GM19239 (cell line): ENCODE results near the gene HSD17B2.
A peak's percentile ranks its signal among the peaks of the same experiment; 100 is the strongest.

Experiments used
- DNase-seq: peaks from one replicate; pipeline ENCODE4 v3.0.0; 2011; ENCODE audit warnings: low spot score; ENCODE audit not compliant: insufficient read length
- FAIRE-seq: peaks from 2 replicates; lab custom pipeline; 2011; peaks lifted over from hg19 to GRCh38; lab: Jason Lieb, UNC

Gene HSD17B2

DNA sequence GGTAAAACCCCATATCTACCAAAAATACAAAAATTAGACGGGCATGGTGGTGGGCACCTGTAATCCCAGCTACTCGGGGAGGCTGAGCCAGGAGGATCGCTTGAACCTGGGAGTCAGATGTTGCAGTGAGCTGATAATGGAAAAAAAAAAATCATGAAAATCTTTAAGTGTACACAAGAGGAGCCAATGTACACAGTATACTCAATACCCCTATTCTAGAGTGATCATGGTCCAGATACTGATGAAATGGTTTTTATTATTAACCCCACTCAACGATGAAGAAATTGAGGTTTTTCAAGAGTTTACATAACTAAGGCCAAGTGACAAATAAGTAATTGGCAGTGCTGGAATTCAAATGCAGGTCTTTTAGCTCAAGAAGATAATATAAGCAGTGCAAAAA, 11.5 kb downstream of the HSD17B2 start:
- FAIRE-seq (no peak), DNase-seq (no peak)

DNA sequence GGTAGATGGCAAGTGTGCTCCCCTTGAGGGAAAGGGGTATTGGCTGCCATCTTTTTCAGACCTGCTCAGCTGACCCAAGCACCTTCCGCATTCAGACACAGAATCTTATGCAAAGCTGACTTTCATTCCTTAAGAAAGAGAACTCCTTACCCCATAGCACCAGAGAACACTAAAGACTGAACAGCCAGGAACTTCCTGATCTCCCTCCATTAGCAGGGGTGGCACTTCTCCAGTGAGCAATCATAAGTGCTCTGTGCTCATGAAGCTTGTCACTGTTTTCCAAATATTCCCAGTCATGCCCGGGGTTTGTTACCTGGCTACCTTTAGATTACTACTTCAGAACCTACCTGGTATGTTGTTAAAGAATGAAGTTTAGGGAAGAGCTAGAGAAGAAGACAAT, 11.9 kb downstream of the HSD17B2 start:
- FAIRE-seq (no peak), DNase-seq (no peak)

DNA sequence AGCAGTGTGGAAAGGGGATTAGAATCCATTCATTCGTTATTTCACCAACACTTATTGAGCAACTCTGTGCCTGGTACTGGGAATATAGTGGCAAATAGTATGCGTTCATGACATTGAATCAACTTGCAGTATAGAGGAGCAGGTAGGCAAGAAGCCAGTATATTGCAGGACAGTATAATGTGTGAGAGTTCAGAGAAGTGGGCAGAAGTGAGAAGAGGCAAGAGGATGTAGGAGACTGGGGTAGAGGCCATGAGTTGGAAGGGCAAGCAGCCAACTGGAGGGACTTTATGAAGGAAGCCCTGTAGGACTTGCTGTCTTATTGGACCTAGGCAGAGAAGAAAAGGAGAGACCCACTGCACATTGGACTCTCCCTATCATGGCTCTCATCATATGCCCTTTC, 12.3 kb downstream of the HSD17B2 start:
- FAIRE-seq (no peak), DNase-seq (no peak)

DNA sequence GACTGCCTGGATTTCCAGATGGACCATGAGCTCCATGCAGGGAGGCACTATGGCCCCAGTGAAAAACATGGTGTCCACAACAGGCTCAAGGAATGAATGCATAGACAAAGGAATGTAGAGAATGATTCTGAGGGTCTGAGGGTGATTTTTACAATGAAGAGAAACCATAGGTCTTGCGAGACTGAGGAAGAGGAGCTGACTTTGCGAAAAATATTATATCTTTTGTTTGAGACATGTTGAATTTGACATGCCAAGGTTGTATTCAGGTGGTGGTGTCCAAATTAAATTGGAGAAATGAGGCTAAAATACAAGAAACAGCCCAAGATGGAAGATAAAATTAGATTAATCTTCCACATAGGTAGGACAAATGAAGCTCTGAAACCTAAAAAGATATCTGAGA, 12.7 kb downstream of the HSD17B2 start:
- DNase-seq (no peak), FAIRE-seq (no peak)

DNA sequence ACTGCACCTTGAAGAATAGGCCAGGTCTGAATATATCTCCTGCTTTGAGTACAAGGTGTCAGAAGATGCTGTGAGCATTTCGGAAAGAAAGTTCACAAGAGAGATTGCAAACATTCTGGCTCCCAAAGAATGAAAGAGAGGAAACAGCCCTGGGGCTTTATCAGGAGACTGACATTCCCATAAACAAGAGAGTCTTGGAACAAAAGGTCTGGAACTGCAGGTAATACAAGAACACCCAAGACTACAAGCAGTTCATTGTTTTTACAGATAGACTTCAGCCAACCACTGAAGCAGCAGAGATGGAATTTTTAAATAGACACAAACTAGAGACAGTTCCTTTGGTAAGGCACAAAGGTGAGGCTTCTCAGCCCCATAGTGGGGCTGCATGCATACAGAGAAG, 14.4 kb downstream of the HSD17B2 start:
- DNase-seq (no peak), FAIRE-seq (no peak)

DNA sequence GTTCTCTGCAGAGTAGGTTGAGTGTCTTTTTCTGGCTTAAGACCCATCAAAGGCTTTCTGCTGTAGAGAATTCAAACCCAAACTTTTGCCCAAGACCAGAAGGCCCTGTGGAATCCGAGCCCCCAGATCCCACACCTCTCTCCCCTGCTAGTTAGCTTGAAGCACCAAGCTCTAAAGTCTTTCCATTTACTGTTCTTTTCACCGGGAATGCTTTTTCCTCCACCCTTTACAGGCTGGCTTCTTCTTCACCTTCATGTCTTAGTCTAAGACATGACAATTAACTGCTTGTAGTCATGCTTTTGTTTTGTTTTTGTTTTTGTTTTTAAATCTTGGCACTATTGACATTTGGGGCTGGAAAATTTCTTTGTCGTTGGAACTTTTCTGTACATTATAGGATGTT, 15.5 kb downstream of the HSD17B2 start:
- no peak for DNase-seq
- FAIRE-seq, result no peak

DNA sequence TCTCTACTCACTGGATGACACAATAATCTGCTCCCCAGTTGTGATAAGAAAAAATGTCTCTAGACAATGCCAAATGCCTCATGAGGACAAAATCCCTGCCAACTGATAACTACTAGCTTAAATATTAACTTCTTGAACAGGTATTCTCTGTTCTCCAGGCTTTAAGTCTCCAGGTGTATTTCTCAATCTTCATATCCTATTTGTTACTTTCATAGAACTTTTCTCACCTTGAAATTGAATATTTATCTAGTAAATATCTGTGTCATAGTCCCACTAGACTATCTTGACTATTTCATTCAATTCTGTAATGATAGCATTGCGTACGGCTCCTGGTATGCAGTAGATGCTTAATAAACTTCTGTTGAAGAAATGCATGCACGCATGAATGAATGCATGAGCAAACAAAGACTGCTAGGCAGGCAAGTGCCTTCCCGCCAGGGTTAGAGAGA, 15.9 kb downstream of the HSD17B2 start:
- FAIRE-seq, result no peak

DNA sequence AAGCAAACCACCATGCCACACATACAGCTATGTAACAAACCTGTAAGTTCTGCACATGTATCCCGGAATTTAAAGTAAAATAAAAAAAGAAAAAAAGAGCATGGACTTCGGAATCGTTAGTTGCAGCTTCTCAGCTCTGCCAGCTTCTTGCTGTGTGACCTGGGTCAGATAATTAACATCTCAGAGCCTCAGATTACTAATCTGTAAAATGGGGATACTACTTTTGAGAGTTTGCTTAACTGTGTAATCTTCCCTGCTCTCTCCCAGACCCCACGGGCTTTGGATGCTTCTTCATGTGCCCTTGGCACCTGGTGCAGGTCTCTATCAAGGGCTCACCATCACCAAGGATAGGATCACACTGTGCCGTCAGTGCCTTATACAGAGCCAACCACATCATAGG, 16.6 kb downstream of the HSD17B2 start:
- no peak for DNase-seq
- FAIRE-seq, result no peak

More for the DNA sequence above, 15.9 kb downstream of the HSD17B2 start:
- DNase-seq, result no peak

DNA sequence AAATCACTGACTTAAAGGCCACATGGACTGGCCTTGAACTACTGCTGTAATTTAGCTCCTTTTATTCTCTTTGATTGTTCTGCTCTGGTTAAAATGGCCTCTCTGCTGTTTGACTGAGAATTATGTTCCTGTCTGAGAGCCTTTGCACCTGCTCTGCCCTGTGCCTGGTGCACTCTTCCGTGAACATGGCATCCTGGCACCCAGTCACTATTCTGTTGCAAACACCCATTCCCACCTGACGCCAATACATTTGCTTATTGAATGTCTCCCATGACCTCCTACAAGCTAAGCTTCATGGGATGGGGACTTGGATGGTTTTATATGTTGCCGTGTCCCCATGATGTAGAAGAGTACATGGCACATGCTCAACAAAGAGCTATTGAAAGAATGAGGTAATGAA, 20.1 kb downstream of the HSD17B2 start:
- no peak for FAIRE-seq

DNA sequence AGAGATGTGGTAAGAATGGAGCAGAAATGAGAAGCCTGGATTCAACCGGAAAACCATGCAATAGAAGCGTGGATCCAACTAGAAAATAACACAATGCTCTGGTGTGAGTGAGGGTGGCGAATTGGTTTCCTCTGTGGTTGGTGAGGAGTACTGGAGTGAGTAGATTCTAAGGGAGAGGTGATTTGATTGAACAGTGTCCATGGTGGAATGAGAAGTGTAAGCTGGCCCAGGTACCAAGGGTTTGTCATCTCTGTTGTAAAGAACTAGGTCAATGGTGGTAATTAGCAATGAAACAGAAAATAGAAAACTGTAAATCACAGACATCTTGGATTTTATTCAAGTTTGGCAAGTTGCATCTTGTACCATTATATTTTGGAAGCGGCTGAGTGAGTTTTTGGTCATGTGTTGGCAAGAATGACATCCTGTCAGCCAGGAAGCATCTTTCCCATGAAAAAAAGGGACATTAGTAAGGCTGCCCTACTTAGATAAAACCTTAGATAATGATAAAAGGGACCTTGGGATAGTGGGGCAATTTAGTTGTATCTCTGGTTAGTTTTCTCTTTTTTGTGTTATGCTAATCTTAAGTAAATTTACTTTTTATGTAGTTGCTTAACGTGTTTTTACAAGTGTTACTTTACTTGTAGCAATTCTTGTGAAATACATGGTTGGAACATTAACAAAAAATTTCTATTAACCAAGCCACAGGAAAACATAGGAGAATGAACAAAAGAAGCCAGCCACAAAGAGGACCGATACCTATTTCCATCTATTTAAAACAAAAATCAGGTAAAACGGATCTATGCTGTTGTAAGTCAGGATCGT, 20.9 kb downstream of the HSD17B2 start:
- FAIRE-seq, result no peak

More for the DNA sequence above, 20.1 kb downstream of the HSD17B2 start:
- DNase-seq, result no peak

DNA sequence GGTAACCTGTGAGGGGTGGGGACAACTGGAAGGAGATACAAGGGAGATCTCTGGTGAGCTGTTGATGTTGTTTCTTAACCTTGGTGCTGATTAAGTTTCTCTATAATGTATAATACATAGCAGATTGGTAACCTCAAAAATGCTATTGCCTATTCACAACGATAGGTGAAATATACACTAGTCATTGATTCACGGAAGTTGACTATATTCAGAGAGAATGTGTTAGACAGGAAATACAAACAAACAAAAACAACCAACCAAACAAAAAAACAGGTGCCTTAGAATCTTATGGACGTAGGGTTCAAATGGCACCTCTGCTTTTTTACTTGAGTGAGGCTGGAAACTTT, 21.5 kb downstream of the HSD17B2 start:
- FAIRE-seq, result no peak

More for the DNA sequence above, 20.9 kb downstream of the HSD17B2 start:
- DNase-seq, result no peak

DNA sequence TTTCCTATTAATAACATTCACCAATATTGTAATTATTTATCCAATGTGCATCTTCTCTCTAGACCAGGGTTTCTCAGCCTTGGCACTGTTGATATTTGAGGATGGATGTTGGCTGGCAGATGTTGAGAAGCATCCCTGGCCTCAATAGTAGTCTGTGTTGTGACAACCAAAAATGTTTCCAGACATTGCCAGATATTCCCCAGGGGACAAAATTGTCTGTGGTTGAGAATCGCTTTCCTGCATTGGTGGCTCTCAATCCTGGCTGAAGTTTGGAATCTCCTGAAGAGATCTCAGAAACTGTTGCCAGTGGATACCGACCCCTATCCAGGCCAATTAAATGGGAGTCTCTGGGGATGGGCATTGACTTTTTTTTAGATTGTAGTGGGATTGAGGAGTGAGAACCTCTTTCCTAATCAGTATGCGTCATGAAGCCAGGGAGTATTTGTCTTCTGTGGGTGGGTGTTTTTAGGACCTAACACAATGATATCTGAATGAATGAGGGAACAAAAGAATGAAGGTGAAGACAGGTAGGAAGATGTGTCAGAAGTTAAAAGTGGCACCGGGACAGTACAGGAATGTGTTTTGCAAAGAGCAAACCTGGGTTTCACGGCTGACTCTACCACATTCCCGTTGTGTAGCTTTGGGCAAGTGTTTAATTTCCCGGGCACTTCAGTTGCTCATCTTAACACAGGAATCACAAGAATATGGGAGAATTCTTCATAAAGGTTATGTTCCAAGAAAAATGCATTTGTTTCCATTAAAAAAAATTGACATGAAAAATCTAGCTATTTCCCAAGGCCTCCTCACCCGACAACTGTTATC, 24.3 kb downstream of the HSD17B2 start:
- no peak for FAIRE-seq
- no peak for DNase-seq

More for the DNA sequence above, 21.5 kb downstream of the HSD17B2 start:
- no peak for DNase-seq

DNA sequence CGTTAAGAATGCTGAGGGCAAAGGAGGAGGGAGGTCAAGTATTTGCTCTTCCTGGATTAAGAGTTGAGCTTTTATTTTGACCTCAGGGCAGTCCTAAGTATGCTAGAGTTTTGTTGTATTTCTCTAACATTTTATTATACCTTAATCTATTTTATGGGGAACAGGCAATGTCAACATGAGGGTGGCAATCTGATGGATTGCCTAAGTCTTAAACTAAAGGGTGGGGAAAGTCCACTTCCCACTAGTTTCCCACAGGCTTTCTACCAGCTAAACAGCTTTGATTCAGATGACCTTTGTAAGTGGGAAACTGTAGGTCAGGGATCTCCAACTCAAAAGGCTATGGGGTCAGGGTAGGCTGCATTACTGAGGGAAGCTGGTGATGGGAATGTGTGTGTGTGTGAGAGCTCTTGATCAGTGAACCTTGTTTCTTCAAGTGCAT, 24.9 kb downstream of the HSD17B2 start:
- DNase-seq, result no peak
- no peak for FAIRE-seq

DNA sequence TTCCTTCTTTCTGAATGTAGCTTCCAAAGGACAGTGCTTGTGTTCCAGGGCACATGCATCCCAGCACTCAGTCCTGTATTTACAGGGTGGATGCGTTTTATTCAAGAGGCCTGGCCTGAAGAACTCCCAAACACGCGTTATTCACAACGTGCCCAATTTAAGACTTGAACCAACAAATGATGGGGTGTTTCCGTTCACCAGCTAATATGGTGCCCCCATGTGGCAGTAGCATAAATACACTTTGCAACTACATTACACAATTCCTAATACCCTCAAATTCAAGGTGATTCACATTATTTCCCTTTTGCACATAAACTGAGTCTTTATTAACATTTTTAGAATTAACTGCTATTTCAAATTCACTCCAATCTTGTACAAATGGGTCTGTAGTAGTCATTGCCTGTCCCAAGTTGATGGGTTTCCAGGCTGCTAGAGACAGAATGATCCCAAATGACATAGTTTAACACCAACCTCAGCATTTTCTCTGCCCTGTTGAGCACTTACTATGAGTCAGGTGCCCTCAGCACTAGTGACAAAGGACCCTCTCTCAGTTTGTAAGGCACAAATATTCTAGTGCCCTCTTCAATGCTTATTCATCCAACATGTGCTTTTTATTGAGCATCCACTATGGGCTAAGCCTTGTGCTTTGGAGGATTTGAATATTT, 26.9 kb downstream of the HSD17B2 start:
- DNase-seq (peak; percentile 21), FAIRE-seq (peak; percentile 14)

DNA sequence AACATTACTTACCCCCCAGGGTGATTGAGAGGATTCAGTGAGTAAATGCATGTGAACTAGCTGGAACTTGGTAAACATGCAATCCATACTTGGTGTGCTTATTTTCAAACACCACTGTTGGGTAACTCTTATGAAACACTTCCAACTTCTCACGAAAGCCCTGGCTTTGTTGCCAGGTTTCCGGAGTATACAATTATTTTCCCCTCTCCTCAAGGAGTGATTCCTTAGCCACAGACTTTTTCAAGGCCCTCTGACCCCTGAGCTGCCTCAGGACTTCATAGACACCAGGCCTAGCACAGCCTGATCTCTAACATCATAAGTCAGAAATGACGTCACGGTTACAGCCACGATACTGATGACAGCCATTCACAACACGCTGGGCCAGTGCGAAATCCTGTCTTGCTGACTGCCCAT, 27.6 kb downstream of the HSD17B2 start:
- DNase-seq, result no peak
- no peak for FAIRE-seq

DNA sequence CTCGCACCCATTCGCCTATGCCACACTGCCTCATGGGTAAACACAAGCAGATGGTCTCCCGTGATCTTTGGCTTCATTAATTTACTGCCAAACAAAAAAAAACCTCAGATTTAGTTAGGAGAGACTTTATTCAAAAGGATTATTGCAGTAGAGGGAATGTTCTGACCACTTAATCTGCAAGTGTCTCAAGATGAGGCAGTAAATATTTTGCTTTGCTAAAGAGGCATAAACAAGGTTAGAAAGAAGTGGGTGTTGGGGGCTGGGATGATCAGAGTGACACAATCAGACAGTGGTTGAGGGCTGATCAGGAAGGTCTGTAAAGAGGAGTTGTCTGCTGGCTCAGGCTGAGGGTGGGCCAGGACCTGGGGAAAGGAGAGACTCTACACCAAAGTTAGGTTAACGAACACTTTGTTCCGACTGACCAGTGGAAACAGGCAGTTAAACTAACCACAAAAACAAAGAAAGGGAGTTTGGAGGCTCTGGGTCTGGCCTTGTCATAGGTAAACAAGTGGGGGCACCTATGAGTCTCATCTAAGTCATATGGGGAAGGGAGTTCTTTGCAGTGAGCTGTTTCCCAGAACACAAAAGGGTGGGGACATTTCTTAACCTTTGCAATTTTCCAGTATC, 28.5 kb downstream of the HSD17B2 start:
- FAIRE-seq, result no peak
- DNase-seq, result no peak

DNA sequence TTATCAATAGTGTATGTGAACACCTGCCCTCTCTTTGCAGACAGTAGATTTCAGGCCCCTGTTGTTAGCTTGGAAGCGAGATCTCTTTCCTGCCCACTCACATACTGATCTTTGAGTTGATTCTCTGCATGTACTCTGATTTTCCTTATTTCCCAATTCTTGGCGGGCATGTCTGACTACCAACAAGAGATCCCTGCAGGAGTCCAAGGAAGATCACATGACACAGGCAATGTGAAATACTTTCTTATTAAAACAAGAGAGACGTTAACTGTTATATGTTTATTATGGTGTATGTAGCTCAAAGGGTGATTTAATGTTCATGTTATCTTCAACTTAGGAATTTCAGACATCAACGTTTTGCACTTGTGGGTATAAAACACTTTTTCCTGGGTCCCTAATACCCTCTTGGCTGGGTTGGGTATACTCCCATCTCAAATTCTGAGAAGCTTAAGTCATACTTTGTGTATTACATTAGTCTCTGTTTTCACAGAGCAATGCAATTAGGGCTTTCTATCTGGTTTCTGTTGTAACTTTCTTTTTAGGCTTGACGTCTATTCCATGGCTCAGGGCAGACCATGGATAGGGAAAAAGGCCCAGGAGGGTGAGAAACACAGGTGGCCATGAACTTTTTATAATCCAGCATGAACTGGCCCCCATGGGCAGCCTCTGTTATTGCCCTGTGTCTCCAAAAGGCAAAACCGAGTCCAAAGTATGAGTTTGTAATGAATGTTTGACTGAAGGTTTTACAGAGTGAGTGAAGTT, 32.2 kb downstream of the HSD17B2 start:
- FAIRE-seq, result no peak
- no peak for DNase-seq

DNA sequence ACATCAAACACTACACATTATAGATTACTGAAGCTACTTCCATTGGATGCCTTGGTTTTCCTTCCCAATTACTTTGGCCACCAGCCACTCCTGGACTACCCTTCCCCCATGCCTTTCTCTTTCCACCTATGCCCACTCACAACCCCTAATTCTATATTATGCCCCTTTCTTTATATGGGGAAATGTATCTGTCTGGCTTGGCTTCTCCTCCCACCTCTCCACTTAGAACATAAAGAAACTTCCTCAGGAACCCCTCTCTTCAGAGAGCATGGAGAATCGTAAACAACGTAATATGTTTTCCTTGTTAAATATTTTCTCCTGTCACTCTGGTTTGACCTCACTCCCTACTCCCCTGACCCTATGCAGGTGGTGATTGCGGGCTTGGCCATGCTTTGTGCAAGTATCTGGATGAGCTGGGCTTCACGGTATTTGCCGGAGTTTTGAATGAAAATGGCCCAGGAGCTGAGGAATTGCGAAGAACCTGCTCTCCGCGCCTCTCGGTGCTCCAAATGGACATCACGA, 32.8 kb downstream of the HSD17B2 start:
- FAIRE-seq, result no peak
- no peak for DNase-seq

DNA sequence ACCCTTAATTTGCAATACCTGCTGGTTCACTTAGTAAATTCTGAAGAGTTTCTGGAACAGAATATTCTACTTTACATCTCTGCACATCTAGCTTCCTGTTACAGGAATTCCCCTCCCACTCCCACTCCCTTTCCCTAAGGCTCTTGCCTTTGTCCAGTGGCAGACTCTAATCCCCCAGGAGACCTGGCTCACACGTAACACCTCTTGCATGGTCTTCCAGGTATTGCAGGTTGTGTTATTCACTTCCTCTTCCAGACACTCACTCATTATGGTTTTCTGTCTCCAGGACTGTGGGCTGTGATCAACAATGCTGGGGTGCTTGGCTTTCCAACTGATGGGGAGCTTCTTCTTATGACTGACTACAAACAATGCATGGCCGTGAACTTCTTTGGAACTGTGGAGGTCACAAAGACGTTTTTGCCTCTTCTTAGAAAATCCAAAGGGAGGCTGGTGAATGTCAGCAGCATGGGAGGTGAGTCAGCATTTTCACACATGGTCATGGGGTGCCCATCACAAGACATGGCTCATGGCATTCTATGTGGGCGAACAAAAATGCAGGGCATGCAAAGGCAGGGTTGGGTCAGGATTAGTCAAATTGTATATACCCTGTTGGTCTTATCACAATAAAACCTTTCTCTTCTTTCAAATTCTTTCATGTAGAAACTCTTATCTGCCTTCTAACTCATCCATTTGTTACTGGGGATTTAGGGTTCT, 35.8 kb downstream of the HSD17B2 start:
- FAIRE-seq, result no peak
- DNase-seq, result no peak
